ENCODE data around the gene CBFA2T3.

DNA sequence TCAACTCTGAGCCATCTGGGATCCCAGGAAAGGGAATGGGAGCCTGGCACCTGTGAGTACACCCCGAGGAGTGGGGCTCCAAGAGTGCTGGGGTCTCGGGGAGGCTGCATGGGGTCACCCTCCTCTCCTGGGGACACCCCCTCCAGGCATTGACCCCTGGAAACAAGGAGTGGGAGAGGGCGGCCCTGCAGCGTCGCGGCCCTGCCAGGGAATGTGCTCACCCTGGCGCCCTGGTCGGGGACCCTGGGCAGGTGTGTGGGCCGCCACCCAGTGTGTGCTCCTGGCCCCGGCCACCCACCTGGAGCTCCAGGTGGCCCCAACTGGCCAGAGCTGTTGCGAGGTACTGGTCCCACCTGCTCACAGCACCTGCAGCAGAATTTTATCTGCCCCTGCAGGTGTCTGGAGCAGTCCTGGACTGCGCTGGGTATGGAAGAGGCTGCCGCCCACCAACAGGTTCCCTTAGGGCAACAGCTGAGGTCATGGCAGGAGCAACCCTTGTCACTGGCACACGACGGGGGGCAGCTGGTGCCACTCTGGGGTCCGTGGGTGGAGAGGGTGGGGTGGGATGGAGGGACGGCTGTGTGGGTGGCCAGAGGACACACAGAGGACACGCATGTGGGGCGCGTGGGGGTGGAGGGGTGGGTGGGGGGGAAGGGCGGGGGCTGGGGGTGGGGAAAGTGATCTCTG is 105.1 kb downstream of the CBFA2T3 start:
- TF ChIP-seq POLR2AphosphoS5 (IDR thresholded peaks at IDR 0.05; ENCODE audit: low read depth, low read length) (no peak), TAF1 (IDR thresholded peaks at IDR 0.05; ENCODE audit: borderline replicate concordance, insufficient read depth, low read length) (no peak), SIN3A (IDR thresholded peaks at IDR 0.05; ENCODE audit: borderline replicate concordance, insufficient read depth, low read length) (no peak), FOXP2 (optimal IDR thresholded peaks at IDR 0.05; ENCODE audit: borderline replicate concordance, extremely low read depth, extremely low read length, insufficient read depth) (no peak)
- TF ChIP-seq, protein P1, sequence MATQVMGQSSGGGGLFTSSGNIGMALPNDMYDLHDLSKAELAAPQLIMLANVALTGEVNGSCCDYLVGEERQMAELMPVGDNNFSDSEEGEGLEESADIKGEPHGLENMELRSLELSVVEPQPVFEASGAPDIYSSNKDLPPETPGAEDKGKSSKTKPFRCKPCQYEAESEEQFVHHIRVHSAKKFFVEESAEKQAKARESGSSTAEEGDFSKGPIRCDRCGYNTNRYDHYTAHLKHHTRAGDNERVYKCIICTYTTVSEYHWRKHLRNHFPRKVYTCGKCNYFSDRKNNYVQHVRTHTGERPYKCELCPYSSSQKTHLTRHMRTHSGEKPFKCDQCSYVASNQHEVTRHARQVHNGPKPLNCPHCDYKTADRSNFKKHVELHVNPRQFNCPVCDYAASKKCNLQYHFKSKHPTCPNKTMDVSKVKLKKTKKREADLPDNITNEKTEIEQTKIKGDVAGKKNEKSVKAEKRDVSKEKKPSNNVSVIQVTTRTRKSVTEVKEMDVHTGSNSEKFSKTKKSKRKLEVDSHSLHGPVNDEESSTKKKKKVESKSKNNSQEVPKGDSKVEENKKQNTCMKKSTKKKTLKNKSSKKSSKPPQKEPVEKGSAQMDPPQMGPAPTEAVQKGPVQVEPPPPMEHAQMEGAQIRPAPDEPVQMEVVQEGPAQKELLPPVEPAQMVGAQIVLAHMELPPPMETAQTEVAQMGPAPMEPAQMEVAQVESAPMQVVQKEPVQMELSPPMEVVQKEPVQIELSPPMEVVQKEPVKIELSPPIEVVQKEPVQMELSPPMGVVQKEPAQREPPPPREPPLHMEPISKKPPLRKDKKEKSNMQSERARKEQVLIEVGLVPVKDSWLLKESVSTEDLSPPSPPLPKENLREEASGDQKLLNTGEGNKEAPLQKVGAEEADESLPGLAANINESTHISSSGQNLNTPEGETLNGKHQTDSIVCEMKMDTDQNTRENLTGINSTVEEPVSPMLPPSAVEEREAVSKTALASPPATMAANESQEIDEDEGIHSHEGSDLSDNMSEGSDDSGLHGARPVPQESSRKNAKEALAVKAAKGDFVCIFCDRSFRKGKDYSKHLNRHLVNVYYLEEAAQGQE (IDR thresholded peaks at IDR 0.05; ENCODE audit: insufficient read depth in 1 of 2, low read depth in 2 of 2, low read length in 2 of 2): no peak
